Muscle of back (tissue), 13 donors: Measurements from ENCODE around the gene SULT1A1. TPM values are rescaled to one million over a fixed set of nuclear protein-coding genes. Genes with fewer than 3 reads are reported as not detected.
"Not testable (repeated sequence)": the region's sequence is repeated elsewhere in the genome, so short reads cannot be mapped to it uniquely, and the experiment has no call there.

ENCODE experiments used
- DNase-seq, 3 donors: peaks; one replicate each; pipeline versions ENCODE4 v3.0.0 to v3.0.0-alpha.2; 2013
- long read RNA-seq, 9 donors: transcript quantifications; one replicate each; lab custom pipeline, GENCODE V29; 2026
- polyA plus RNA-seq, 10 donors: library from polyadenylated mRNA; unstranded; fragments of 120-200 nt; gene quantifications; one replicate each; pipeline ENCODE4 v1.2.1, GENCODE V29; 2013; ENCODE audit not compliant: insufficient read length in 10 of 10

Gene SULT1A1
- polyA plus RNA-seq = 10 to 100 TPM in 5 of 10 donors, 1 to 10 TPM in 5; 4.2 to 20.0 (median 10.6) TPM
- long read RNA-seq, donor 1, partial matches to known transcripts = 0 of 3 reads
- long read RNA-seq, donor 1, other reads (novel, unspliced or antisense) = 0 of 3 reads
- long read RNA-seq, donor 2, full-length matches to known transcripts = 5 of 5 reads
- long read RNA-seq, donor 2, partial matches to known transcripts = 0 of 5 reads
- long read RNA-seq, donor 2, other reads (novel, unspliced or antisense) = 0 of 5 reads
- long read RNA-seq, donor 3 = 0 reads
- long read RNA-seq, donor 4, partial matches to known transcripts = 0 of 1 reads
- long read RNA-seq, donor 4, other reads (novel, unspliced or antisense) = 0 of 1 reads
- long read RNA-seq, donor 5, full-length matches to known transcripts = 6 of 6 reads
- long read RNA-seq, donor 5, partial matches to known transcripts = 0 of 6 reads
- long read RNA-seq, donor 5, other reads (novel, unspliced or antisense) = 0 of 6 reads
- long read RNA-seq, donor 6, full-length matches to known transcripts = 2 of 2 reads
- long read RNA-seq, donor 6, partial matches to known transcripts = 0 of 2 reads
- long read RNA-seq, donor 6, other reads (novel, unspliced or antisense) = 0 of 2 reads
- long read RNA-seq, donor 7, full-length matches to known transcripts = 5 of 5 reads
- long read RNA-seq, donor 7, partial matches to known transcripts = 0 of 5 reads
- long read RNA-seq, donor 7, other reads (novel, unspliced or antisense) = 0 of 5 reads
- long read RNA-seq, donor 8, full-length matches to known transcripts = 6 of 6 reads
- long read RNA-seq, donor 8, partial matches to known transcripts = 0 of 6 reads
- long read RNA-seq, donor 8, other reads (novel, unspliced or antisense) = 0 of 6 reads
- long read RNA-seq, donor 9 = 0 reads

- peak in 2 of 3 donors; percentile 21 to 40 for DNase-seq
Observed at GRCh38 chr16:28609631-28610594, at the start of gene SULT1A1. SULT1A1 (minus strand) TSS chr16:28610044; CDS start chr16:28608855, 1,189 bp downstream.

- not testable (repeated sequence) for DNase-seq
Observed at GRCh38 chr16:28639959-28640358, 30.1 kb upstream of the SULT1A1 start.

- DNase-seq = not testable (repeated sequence)
Observed at GRCh38 chr16:28638359-28638758, 28.5 kb upstream of the SULT1A1 start.

- not testable (repeated sequence) for DNase-seq
Observed at GRCh38 chr16:28637765-28638164, 27.9 kb upstream of the SULT1A1 start, which contains the start of gene NPIPB8. NPIPB8 (plus strand) TSS chr16:28638065; CDS start chr16:28638361, 296 bp downstream.

- DNase-seq = not testable (repeated sequence)
Observed at GRCh38 chr16:28636093-28636823, 26.4 kb upstream of the SULT1A1 start.

- not testable (repeated sequence) for DNase-seq
Observed at GRCh38 chr16:28630905-28631304, 21.1 kb upstream of the SULT1A1 start.

GRCh38 chr16:28623172-28623711 is 13.4 kb upstream of the SULT1A1 start:
- DNase-seq = peak in 2 of 3 donors; percentile 66 to 87

- DNase-seq = not testable (repeated sequence)
Observed at GRCh38 chr16:28622532-28623171, 12.8 kb upstream of the SULT1A1 start.

- no peak for DNase-seq
Observed at GRCh38 chr16:28621481-28622155, 11.8 kb upstream of the SULT1A1 start.

- DNase-seq = not testable (repeated sequence)
Observed at GRCh38 chr16:28620316-28620715, 10.5 kb upstream of the SULT1A1 start.

- DNase-seq = no peak
Observed at GRCh38 chr16:28617874-28618273, 8.0 kb upstream of the SULT1A1 start.

GRCh38 chr16:28616636-28617035 is 6.8 kb upstream of the SULT1A1 start:
- no peak for DNase-seq

GRCh38 chr16:28616224-28616577 is 6.4 kb upstream of the SULT1A1 start:
- not testable (repeated sequence) for DNase-seq

GRCh38 chr16:28615486-28616223 is 5.8 kb upstream of the SULT1A1 start:
- peak in 2 of 3 donors; percentile 34 to 47 for DNase-seq

- DNase-seq = not testable (repeated sequence)
Observed at GRCh38 chr16:28614561-28614960, 4.7 kb upstream of the SULT1A1 start.

GRCh38 chr16:28613912-28614311 is 4.1 kb upstream of the SULT1A1 start:
- not testable (repeated sequence) for DNase-seq

- not testable (repeated sequence) for DNase-seq
Observed at GRCh38 chr16:28612359-28613280, 2.8 kb upstream of the SULT1A1 start.
